GM19025 (cell line): ENCODE data around the gene SRGN.

Experiments used
- ATAC-seq: cut with Tn5 transposase; IDR thresholded peaks from one replicate; pipeline ENCODE4 v1.9.1; 2021; ENCODE audit warnings: mild to moderate bottlenecking, low read depth, moderate library complexity; ENCODE audit not compliant: unreplicated experiment

The SRGN gene

DNA sequence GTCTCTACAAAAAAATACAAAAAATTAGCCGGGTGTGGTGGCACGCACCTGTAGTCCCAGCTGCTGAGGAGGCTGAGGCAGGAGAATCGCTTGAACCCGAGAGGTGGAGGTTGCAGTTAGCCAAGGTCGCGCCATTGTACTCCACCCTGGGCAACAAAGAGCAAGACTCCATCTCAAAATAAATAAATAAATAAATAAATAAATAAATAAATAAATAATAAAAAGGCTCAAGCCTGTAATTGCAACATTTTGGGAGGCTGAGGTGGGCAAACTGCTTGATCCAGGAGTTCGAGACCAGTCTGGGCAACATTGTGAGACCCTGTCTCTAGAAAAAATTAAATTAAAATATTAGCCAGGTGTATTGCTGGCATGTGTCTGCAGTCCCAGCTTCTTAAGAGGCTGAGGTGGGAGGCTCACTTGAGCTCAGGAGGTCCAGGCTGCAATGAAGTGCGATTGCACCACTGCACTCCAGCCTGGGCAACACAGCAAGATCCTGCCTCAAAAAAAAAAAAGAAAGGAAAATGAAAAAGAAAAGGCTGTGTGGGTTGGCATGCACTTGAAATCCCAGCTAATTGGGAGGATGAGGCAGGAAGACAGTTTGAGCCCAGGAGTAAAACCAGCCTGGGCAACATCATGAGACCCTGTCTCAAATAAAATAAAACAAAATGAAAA lies 27.6 kb upstream of the SRGN start:
- ATAC-seq, result no peak

DNA sequence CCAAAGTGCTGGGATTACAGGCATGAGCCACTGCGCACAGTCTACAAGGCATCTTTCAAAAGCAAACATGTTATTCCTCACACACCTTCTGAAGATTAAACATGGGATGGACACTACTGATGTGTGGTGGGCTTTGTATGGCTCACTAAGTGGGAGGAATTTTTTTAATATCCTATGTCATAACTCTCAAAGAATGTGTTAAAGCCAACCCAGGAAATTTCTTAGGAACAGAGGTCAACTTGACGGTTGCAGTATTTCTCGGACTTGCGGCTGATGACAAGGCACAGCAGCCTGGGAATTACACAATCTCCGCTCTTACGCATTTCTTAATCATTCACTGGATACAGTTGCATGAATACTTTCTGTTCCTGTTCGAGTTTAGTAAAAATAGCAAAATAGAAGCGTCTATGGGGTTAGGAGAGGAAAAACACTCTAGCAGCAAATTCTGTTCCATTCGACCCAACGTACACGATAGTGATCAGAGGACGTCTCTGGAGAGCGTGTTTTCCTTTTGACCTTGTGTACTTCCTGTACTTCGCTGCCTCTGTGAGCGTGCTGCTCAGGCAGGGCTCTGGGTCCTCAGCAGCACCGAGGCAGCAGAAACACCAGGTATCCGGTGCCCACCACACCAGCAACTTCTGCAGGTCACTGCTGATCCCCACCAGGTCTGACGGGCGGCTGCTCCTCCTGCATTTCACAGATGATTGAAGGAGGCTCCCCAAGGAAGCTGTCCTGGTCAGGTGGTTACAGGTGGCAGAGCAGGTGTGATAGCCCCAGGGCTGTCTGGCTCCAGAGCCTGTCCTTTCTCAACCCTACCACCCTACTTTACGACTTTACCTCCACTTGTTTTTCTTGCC lies 26.4 kb upstream of the SRGN start:
- peak; percentile 45 for ATAC-seq

DNA sequence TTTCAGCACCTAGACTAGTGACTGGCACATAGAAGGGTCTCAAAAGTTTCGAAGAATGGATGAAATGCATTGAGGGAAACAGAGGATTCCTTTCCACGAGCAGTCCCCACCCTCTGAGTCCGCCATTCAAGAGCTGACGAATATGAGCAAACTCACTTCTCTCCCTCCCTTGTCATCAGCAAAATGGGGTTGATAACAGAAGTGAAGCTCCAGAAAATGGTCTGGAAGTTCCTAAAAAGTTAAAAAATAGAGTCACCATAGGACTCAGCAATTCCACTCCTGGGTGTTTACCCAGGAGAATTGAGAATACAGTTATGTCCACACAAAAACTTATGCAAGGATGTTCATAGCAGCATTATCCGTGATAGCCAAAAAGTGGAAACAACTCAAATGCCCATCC lies 25.0 kb upstream of the SRGN start:
- no peak for ATAC-seq

- no peak for ATAC-seq
These were observed 23.1 kb upstream of the SRGN start for GRCh38 chr10:69064762-69065328.

DNA sequence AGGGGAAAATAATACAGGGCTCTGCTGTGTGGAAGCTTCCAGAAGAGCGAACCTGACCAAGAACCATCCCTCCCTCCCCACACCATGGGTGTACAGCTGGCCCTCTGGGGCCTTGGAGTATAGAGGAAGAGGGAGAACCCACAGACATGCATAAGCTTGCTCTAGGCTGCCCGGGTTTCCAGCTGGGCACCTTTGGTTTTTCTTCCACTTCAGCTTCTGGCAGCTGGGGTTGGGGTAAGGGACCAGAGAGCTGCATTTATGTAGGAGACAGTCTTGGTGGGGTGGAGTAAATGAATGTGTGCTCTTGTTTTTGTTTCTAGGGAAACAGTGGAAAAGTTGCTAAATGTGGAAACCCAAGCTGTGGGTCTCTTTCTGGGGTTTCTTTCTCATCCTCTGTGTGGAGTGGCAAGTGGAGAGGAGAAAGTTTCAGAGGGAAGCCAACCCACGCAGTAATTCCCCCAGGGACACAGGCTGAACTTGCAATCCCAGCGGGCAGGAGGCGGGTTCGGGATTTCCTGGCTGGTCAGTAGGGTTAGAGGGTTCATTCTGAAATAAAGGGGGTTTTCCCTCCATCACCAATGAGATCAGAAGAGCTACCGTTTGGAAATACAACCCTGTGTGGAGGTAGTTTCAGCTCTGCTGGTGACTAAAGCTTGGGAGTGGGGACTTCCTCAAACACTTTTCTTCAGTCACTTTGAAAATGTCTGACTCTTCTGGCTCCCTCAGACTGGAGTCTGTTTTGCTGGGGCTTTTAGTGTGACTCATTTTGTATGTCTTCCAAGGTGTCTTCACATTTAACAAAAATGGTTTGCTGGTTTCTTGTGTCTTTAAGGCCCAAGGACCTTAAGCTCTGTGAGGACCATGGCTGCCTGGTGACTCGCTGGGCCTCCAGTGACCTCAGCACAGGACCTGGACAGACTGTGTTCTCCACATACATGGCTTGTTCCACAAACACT lies 22.2 kb upstream of the SRGN start:
- peak; percentile 62 for ATAC-seq

GRCh38 chr10:69067189-69067588 lies 20.7 kb upstream of the SRGN start:
- no peak for ATAC-seq

DNA sequence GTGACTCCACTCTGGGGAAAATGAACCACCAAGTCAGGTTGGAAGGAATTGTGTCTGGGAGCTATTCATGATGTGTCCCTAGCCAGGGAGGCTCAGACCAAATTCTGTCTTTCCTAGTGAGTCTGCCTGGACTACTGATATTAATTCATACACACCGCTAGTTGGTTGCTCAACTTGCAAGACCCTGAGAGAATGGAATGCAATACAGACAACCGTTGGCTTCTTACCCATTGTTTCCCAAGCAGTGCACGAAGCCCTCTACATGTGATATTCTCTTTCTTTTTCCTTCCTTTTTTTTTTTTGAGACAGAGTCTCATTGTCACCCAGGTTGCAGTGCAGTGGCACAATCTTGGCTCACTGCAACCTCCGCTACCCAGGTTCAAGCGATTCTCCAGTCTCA lies 19.4 kb upstream of the SRGN start:
- no peak for ATAC-seq

DNA sequence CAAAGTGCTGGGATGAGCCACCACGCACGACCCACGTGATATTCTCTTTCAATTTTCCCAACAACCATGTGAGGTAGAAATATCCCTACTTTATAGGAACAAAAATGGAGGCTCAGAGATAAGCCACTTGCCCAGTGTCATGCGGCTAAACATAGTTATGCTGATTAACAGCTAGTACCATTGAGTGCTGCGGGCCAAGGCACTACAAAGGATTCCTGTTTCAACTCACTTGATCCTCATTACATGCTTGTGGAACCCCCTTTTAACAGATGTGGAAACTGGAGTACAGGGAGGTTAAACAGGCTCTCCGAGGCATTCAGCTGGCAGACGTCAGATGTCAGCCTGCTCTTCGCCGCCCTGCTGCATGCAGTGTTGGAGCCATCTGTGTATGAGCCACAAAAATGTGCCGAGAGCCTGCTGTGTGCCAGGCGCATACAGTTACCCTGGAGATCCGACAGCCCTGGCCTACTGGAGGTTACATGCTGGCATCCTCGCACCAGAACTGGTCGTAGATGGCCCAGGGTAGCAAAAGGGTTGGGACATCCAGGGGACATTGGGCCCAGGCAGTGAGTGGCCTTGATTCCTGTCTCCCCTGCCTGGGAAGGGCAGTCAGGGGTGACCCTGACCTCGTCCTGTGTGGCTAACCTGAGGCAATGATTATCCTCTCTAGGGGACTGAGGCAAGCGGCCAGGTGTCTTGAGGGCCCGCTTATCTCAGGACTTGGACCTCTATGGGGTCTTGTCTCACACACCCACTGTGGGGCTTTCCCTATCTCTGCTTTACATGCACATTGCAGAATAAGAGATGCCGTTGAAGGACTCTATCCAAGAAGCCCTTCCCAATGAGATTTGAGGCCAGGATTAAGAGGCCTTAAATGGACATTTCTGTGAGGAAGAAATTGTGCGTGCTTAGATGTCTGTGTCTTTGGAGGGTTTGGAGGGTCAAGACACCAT lies 18.5 kb upstream of the SRGN start:
- no peak for ATAC-seq

- ATAC-seq, result no peak
These were observed 17.0 kb upstream of the SRGN start for GRCh38 chr10:69070951-69071350.

GRCh38 chr10:69071610-69072009 lies 16.3 kb upstream of the SRGN start:
- ATAC-seq, result no peak

DNA sequence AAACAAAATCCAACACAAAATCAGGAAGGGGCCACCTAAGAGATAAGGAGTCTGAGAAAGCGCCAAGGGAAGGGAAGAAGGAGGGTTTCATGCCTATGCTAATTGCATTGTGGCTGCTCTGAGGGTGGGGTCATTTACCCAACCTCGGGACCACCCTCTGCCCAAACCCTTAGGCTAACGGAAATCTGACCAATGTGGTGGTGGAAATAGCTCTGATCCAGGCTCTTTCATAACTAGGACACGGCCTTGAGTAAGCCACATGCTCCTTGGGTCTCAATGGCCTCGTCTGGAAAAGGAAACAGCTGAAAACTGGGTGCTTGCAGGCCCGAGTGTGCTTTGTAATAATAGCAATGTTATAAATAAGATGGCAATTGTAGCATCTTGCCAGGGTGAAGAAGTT lies 14.9 kb upstream of the SRGN start:
- no peak for ATAC-seq

GRCh38 chr10:69073736-69074364 lies 14.1 kb upstream of the SRGN start:
- ATAC-seq, result no peak

- no peak for ATAC-seq
These were observed 13.4 kb upstream of the SRGN start for GRCh38 chr10:69074532-69074931.

DNA sequence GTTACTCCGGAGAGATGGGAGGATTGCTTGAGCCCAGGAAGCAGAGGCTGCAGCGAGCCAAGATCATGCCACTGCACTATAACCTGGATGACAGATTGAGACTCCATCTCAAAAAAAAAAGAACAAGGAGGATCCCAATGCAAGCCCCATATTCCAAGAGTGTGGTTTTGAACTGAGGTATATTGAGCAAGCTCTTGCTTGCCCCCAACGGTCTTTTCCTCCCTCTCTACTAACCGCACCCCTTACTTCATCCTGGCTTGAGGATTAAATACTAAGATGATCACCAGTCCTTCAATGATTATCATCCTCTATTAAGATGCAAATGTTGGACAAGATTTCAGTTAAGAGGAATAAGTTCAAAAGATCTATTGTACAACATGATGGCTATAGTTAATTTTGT lies 12.5 kb upstream of the SRGN start:
- no peak for ATAC-seq

GRCh38 chr10:69078311-69078710 lies 9.6 kb upstream of the SRGN start:
- no peak for ATAC-seq

- no peak for ATAC-seq
These were observed 7.7 kb upstream of the SRGN start for GRCh38 chr10:69080226-69080625.

DNA sequence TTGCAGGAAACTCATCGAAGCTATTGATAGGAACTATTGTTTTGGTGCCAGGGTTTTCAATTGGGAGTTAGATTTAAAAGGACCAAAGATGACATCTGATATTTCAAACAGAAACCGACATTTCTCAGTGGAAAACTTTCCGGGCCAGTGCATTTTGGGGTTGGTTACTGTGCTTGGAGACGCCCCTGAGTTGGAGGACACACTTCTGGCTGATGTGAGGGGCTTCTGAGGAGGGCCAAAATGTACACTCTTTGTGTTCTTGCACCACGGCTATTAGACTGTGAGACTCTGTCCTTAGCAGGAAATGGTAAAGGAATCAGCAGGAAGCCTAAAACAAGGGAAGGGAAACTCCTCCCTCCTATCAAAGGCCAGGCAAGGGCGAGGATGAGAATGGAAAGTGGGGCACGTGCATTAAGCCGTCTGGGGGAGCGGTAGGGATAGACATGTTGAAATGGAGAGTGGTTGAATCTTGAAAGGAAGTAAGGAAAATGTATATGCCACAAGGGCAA lies 1.8 kb upstream of the SRGN start:
- no peak for ATAC-seq

DNA sequence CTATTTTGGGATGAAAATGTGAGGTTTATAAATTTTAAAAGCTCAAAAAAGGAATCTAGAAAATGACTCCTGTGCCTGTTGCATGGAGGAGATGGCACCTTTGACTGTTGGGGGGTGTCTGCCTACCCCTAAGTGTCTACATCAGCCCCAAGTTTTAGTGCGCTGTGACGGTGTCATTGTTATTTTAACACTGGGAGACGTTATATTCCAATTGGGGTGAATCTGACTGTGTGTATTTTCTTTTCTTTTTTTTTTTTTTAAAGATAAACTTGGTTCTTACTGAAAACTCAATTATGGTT lies 517 bp downstream of the SRGN start:
- no peak for ATAC-seq
